Cardiac fibroblast (primary cell): Measurements from ENCODE around the gene CD36.

Experiments
- DNase-seq, 2 donors: peaks; one replicate each; pipeline versions ENCODE4 v3.0.0 to v3.0.0-alpha.2; 2010; ENCODE audit warnings: low read depth in 2 of 2
- H3K4me3 ChIP-seq, 2 donors: replicated peaks in 1 of 2; 1 replicate in 1 of 2; 2 replicates in 1 of 2; pipeline ENCODE4 v1.5.1; 2011; ENCODE audit warnings: low read depth in 2 of 2, low read length in 2 of 2, mild to moderate bottlenecking in 2 of 2, moderate library complexity in 1 of 2
- TF ChIP-seq, protein P1 (sequence below): IDR thresholded peaks from one replicate; pipeline ENCODE4 v1.5.1; 2011; ENCODE audit warnings: low read depth, mild to moderate bottlenecking, low read length, inconsistent platforms

The CD36 gene

GRCh38 chr7:80725181-80725611 is 86.8 kb downstream of the CD36 start:
- TF ChIP-seq, protein P1, sequence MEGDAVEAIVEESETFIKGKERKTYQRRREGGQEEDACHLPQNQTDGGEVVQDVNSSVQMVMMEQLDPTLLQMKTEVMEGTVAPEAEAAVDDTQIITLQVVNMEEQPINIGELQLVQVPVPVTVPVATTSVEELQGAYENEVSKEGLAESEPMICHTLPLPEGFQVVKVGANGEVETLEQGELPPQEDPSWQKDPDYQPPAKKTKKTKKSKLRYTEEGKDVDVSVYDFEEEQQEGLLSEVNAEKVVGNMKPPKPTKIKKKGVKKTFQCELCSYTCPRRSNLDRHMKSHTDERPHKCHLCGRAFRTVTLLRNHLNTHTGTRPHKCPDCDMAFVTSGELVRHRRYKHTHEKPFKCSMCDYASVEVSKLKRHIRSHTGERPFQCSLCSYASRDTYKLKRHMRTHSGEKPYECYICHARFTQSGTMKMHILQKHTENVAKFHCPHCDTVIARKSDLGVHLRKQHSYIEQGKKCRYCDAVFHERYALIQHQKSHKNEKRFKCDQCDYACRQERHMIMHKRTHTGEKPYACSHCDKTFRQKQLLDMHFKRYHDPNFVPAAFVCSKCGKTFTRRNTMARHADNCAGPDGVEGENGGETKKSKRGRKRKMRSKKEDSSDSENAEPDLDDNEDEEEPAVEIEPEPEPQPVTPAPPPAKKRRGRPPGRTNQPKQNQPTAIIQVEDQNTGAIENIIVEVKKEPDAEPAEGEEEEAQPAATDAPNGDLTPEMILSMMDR: no peak
- DNase-seq: no peak
- no peak overlapping the region for H3K4me3 ChIP-seq
